Raji (cell line): Measurements from ENCODE around the gene MTMR10.

Experiments
- POLR2A ChIP-seq: IDR thresholded peaks from 2 replicates; pipeline ENCODE4 v1.6.1; 2011; ENCODE audit warnings: low read depth, low read length, control low read depth; ENCODE audit not compliant: insufficient read depth

The MTMR10 gene, protein sequence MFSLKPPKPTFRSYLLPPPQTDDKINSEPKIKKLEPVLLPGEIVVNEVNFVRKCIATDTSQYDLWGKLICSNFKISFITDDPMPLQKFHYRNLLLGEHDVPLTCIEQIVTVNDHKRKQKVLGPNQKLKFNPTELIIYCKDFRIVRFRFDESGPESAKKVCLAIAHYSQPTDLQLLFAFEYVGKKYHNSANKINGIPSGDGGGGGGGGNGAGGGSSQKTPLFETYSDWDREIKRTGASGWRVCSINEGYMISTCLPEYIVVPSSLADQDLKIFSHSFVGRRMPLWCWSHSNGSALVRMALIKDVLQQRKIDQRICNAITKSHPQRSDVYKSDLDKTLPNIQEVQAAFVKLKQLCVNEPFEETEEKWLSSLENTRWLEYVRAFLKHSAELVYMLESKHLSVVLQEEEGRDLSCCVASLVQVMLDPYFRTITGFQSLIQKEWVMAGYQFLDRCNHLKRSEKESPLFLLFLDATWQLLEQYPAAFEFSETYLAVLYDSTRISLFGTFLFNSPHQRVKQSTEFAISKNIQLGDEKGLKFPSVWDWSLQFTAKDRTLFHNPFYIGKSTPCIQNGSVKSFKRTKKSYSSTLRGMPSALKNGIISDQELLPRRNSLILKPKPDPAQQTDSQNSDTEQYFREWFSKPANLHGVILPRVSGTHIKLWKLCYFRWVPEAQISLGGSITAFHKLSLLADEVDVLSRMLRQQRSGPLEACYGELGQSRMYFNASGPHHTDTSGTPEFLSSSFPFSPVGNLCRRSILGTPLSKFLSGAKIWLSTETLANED

DNA sequence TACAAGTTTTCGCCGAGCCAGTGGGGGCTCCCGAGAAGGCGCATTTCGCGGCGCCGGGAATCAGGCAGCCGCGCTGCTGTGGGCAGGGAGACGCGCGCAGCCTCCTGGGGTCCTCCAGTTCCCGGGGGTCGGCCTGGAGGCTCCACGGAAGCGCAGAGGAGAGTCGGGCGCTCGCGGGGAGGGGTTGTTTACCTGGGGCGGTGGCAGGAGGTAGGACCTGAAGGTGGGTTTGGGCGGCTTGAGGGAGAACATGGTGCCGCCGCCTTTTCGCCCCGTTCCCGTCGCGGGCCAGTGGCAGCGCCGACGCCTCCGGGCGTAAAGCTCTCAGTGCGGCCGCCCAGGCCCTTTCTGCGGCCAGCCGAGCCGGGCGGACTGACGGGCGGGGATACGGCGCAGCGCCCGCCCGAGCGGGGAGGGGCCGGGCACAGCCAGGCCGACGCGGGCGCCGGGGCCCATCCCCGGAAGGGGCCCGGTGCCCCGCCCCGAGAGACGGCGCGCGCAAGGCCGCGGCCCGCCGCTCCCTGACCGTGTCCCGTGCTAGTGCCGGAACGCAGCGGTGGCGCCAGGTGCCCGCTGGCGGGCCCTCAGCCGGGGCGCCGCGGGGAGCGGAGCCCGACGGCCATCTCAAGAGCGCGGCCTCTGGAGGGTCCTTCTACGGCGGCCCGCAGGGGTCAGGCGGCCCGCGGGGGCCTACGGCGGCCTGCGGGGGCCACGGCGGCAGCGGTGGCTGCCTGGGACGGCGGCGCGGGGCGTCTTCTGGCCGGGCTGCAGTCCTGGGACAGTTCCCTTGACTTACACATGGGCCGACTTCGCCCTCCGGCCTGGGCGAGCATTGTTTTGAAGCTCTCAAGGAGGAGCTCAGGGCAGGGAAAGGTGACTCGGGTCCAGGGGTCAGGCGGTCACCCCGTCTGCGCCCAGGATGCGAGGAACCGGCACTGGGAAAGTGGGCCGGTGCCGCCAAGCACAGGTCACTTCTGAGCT is at the start of gene MTMR10:
MTMR10 (minus strand) TSS at position 374 of the 981 bp plus-strand sequence; CDS start at position 252, 122 bp downstream.
- TF ChIP-seq POLR2A: peak; percentile 81

DNA sequence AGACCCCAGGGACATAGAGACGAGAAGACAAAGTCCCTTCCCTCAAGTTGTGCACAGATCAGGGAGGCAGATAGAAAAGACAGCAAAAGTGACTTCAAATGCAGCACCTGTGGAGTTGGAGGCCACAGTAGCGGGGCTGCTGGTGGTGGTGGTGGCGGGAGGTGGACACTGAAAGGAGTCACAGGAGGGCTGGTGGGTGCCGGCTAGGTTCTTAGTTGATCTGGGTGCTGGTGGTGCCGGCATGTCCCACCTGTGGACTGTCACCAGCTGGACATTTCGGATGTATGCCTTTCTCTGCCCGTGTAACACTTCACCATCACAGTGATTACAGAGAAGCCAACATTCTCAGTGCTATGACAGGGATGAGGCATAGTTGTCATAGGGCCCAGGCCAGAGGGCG is 49.2 kb upstream of the MTMR10 start:
- TF ChIP-seq POLR2A: no peak

DNA sequence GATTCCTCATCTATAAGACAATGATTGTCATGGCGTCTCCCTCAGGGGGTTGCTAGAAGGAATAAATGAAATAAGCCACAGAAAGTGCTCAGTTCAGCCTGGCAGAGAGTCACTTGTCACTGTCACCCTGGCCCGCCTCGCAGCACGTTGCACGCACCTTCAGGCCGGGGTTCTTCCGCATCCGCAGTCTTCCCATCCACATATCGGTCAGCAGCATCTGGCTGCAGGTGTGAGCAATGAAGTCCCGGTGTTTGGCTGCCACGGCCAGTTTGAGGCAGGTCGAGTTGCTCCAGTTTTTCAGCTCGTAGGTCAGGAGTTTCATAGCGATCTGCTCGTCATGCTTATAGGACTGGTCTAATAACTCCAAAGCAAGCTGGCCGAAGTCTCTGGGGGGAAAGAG is 48.5 kb upstream of the MTMR10 start:
- no peak for TF ChIP-seq POLR2A

DNA sequence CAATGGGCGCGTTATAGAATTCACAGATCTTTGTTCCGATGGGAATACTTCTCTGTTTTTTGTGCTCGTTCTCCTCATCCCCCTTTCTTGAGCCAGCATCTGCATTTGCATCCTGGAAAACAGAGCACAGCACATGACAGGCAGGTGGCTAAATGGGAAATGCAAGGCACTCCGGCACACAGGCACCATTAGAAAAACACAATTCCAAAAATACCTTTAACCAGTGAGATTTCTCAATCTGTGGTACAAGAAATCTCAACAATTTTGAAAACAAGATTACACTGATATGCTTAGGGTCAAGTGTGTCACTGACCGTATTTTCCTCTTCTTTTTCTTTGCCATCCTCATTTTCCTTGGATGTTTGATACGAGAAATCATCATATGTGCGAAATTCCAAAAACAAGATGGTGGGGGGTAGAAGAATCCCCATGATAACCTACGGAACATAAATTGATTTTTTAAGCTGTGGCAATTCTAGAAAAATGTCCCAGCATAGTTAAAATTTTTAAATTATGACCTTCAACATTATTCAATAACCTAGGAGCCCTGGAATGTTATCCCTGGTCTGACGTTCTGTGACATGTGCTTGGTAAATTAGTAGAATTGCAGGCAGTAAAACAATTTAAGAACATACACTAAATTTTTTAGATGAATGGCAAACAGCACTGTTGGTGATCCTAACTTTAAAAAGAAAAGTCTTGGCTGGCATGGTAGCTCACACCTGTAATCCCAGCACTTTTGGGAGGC is 46.5 kb upstream of the MTMR10 start:
- no peak for TF ChIP-seq POLR2A

DNA sequence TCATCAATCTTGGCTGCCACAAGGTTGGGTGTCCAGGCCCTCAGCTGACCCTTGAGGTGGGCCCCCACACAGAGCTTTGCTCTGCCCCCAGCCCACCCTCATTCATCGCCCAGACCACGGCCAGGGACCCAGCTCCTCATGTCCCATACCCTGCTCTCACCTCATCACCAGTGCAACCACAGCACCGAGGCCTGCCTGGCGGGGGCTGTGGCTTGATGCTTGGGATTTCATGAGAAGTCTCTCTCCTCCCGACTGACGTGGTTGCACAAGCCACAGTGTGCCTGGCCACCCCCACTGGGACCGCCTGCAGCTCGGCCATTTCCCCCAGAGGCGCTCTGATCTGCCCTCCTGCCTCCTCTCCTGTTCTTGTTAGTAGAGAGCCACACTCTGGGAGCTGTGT is 45.4 kb upstream of the MTMR10 start:
- TF ChIP-seq POLR2A: no peak

DNA sequence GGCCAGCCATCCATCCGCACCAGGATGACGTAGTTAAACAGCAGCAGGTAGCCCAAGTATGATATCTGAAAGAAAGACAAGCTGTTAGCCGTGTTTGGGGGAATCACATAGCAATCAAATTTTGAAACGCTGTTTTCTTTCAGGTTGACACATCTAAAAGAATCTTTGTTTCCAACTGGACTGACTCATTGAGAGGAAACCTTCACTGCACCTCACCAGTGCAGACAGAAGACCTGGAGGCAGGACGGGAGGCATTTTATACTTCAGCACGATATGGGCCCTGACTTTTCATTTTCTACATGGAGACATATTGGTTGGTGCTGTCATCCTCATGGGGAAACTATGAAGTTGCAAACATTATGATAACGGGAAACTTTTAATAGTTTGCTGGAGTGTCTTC is 44.2 kb upstream of the MTMR10 start:
- no peak for TF ChIP-seq POLR2A

DNA sequence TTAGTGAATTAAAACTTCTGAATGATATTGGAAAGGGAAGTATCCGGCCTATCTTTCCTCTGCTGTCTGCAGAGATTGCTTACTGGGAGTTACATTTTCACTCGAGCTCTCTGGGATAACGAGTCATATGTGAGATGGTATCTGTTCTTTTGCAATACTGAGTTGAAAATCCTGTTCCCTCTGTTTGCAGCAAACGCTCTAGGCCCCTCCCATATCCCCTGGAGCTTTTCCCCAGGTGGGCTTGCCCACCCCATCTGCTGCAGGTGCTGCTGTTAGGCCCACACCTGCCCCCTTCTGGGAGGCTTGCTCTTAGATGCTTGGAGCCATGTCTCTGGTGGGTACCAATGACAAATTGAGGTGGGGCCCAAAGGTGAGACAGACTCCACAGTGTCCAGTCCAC is 42.7 kb upstream of the MTMR10 start:
- TF ChIP-seq POLR2A: no peak

DNA sequence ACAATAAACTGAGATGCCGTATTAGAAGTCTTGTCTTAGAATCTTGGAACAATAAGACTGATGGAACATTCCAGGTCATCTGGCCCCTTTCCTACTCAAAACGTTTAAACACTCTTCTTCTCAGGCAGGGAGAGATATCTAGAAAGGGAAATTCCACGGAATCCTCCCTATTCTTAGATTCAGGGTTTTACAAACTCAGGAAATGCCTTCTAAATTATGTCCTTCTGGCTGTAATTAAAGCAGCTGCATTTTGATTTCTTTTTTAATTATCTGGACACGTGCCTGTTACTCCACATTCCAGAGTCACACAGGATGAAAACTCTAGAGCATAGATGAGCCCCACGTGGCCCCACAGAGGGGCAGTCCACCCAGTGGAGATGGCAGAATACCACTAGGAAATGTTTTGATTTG is 41.5 kb upstream of the MTMR10 start:
- no peak for TF ChIP-seq POLR2A

DNA sequence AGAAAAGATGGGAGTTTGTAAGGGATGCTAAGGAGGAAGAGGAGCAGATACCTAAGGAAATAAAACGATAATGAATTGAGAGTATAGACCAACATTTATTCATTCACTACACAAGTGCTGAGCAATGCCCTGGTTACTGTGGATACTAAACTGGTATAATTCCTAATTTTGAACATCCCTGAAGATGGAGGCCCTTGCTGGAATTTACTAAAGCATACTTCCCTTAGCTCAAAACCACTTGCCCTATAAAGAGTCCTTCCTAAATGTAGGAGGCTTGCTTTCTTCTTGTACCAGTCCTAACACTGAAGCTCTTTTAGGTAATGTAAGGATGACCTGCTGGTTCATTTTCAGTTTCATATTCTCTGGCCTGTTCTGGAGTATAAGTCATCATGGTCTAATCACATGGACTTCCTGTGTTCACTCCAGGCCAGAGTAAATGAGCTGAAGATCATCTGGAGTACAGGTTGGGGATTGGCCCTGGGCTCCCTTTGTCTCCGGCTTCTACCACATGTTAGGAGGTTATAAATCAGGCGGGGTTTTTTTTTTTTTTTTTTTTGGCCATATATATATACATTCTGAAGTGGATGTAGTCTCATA is 40.1 kb upstream of the MTMR10 start:
- TF ChIP-seq POLR2A: no peak

DNA sequence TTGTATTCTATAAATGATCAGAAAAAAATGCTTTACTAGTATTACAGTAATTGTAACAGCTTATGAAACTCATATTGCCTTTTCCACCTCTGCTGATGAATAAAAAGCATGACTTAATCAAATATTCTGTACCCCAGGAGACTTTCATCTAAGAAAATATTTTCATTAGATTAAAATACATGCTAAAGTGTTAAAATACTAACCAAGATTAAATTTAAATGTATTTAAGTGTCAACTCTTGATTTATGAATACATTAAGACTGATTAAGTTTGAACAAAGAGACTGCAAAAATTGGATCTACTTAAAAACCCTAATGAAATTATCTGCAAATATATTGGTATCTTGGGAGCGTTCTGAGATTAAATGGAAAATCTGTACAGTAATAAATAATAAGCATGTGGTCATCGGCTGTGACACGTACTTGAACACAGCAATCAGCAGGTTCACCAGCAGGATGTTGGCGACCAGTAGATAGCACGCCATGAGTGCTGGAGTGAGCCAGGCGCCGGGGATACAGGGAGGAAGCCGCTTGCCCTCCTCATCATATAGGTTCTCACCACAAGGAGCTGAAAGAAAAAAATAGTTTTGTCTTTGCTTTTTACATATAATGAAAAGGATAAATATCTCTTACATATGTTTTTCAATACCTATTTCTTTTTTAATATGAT is 36.6 kb upstream of the MTMR10 start:
- TF ChIP-seq POLR2A: no peak

DNA sequence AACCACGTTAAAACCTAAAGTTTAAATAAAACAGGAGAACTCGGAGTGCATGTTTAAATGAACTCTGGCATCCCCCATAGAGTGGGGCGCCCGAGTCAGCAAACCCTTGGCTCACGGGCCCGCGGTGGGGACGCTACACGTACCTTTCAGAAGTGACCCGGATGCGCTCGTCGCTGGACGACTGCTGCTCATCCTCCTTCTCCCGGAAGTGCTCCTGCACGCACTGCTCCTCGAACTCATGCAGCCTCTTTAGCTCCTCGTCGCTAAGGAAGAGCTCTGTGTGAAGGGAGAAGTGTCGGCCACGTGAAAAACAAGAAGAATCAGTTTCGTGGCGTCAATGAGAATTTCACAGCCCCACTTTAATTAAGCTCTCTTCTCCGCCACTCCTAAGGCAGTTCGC is 34.6 kb upstream of the MTMR10 start:
- TF ChIP-seq POLR2A: no peak

DNA sequence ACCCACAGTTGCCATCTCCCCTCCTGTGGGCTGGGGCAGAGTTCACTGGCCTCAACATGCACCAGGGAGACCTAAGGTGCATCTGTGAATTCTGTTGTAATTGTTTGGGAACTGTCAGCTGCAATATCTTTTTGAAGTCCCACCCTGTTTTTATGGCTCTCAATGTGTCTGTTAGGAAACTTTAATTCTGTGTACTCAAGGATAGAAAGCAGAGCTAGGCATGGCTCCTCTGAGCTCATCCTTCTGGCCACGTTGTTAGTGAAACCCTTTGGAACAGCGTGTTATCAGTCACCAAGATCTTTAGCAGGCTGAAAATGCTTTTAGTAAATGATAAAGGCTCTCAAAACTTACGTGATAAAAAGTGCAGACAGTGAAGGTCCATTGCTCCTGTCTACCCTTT is 33.6 kb upstream of the MTMR10 start:
- TF ChIP-seq POLR2A: no peak

DNA sequence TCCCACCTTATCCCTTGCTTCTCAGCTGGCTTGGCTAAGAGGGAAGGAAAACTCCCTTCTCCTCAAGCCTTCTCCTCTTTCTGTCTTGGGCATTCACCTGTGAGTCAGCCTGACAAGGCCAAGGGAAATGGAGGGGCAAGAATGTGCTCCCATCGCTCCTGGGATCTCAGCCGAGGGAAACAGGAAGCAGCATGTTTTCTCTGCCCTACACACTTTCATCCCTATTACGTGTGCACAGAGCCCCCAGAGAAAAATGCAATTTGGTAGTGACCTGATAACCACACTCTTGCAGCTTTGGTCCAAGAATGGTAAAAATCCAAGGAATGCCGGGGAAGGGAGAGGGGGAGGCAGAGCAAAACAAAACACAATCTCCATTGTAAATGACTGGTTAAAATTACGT is 32.9 kb upstream of the MTMR10 start:
- TF ChIP-seq POLR2A: no peak
